Stimulated activated CD8-positive, alpha-beta memory T cell treated with anti-CD3 and anti-CD28 coated beads, Interleukin-15, amount 100 ng/mL, for 48 hours (primary cell): ENCODE results near the gene KIAA0513.
"Not testable (repeated sequence)": the region's sequence is repeated elsewhere in the genome, so short reads cannot be mapped to it uniquely, and the experiment has no call there.

Source experiments
- DNase-seq, 2 donors: peaks; one replicate each; pipeline ENCODE4 v3.0.0-alpha.2; 2020; ENCODE audit warnings: low read depth in 2 of 2

KIAA0513 gene

DNA sequence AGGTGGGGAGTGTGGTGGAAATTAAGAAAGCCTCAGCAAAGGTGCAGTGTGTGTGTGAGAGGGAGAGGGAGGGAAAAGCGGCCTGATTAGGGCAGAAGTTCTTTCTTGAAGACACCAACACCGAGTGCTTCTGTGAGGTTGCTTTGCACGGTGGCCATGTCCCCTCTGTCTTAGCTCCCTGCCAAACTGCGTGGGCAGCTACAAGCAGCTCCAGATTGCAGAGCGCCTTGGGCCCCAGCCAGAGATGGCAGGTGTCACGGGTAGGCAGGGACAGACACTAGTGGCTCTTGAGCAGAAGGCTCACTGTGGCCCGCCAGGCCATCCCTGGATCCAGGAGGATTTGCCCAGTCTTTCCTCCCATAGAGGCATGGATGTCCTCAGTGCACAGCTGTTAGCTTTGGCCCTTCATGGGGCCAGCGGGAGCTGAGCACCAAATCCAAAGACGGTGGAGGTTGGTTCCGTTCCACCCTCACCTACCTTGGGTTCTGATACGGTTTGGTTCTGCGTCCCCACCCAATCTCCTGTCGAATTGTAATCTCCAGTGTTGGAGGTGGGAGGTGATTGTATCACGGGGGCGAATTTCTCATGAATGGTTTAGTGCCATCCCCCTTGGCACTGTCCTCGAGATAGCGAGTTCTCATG is 21.4 kb downstream of the KIAA0513 start:
- DNase-seq, result no peak

- no peak for DNase-seq
Measured at GRCh38 chr16:85049706-85050305, 22.2 kb downstream of the KIAA0513 start.

DNA sequence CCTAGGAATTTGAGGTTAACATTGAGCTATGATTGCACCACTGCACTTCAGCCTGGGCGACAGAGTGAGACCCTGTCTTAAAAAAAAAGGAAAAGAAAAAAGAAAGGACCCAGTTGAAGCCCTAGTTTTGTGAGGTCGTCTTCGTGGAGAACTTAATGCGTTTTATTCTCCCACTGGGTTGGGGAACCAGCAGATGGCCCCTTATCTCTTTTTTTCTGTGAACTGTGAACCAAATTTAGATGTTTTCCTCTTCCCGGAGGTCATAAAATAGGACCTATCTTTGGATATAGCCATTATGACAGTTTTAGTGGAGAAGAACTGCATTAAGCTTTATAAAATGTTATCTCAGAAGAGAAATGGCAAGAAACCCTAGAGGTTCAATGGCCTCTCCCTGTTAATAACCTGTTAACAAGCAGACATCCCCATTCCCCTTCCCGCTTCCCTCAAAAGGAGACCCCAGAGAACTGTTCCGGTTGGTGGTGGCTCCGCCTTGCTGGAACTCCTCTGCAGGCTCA is 23.5 kb downstream of the KIAA0513 start:
- DNase-seq, result no peak

DNA sequence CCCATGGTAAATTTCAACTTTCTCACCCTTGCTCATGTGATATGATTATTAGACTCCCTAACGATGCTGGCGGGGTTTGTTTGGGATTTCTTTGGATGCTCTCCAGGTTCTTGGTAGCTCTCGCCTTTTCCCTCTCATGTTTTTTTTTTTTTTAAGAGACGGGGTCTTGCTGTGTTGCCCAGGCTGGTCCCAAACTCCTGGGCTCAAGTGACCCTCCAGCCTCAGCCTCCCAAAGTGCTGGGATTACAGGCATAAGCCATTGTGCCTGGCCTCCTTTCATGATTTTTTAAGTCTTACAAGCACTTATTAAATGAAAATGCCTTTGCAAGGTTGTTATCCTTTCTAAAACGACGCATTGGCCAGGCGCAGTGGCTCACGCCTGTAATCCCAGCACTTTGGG is 24.1 kb downstream of the KIAA0513 start:
- no peak for DNase-seq

- DNase-seq, result no peak
Measured at GRCh38 chr16:85052536-85052935, 24.9 kb downstream of the KIAA0513 start.

GRCh38 chr16:85054321-85054720 is 26.7 kb downstream of the KIAA0513 start:
- not testable (repeated sequence) for DNase-seq

GRCh38 chr16:85054948-85055492 is 27.4 kb downstream of the KIAA0513 start:
- no peak for DNase-seq

DNA sequence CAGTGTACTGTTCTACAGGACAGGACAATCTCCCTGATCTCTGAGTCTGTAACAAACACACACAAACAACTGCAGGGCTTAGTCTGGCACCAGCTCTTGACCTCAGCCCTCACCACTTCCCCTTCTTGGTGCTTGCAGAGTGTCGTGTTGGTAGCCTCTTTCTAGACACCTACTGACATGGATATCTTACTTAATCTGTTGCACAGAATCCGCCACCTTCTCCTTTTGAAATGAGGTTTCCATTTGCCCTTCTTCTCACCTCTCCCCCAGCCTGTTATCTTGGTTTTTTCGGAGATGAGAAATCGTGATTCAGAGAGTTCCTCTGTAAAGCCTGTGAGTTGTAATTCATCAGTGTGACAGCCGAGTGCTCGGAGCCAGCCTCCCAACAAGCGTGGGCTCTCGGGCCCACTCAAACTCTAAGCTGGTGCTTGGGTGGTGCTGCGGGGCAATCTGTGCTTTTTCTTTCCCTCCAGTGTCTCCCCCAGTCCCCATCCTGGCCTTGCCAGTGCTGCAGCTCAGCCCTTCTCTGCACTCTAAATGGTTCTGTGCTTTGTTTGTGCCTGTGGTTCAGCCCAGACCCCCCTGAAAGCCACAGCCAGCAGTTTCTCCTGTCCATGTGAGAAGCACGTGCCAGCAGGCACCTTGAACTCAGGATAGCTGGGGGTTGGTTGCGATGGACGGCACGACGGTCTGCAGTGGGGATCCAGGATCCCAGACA is 28.1 kb downstream of the KIAA0513 start:
- DNase-seq, result peak; percentile 55 to 68

GRCh38 chr16:85056211-85056748 is 28.7 kb downstream of the KIAA0513 start:
- DNase-seq, result no peak

DNA sequence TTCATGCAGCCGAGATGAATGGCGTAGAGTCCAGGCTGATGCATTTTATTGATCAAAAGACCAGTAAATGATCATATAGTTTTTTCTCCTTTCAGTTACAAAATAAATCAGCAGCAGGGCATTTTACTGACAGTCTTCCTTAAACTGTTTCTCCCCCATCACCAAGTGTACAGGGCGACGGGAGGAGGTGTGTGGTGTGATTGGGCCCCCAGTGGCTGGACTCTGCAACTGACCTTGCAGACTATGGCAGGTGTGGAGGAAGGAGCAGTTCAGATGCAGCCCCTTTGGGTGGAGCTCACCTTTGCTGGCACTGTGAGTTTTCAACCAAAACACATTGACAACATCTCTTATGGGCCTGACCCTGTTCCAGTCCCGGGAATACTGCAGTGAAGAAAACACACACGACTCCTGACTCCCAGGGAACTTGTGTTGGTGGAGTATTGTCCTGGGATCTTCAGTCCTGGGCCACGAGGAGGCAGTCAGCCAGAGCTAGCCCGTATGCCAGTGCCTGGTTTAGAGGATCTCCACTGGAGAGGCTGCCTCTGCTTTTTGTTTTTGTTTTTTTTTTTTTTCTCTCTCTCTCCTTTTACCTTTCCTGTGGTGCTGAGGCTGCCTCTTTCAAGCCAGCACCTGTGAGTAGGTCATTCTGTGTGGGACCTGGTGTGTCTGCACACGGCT is 29.8 kb downstream of the KIAA0513 start:
- no peak for DNase-seq

GRCh38 chr16:85057948-85058347 is 30.4 kb downstream of the KIAA0513 start:
- no peak for DNase-seq

- no peak for DNase-seq
Measured at GRCh38 chr16:85058909-85059308, 31.3 kb downstream of the KIAA0513 start.

DNA sequence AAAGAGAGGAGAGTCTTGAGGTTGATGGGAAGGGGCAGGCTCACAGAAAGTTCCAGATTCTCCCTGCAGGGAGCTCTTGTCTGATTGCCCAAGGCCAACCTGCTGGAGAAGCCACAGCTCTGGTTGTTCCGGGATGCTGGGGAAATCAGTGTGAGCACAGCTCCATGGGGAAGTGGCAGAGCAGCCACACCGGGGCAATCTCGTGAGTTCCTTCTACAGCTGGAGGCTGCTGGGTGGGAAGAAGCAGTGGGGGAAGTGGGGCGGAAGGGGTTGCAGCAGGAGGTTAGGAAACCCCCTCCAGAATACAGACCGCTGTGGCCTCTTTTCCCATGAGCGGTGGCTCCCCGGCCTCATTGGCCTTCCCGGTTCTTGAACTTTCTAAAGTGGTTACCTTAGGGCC is 34.0 kb downstream of the KIAA0513 start:
- DNase-seq, result no peak

GRCh38 chr16:85062323-85062722 is 34.7 kb downstream of the KIAA0513 start:
- no peak for DNase-seq

- no peak for DNase-seq
Measured at GRCh38 chr16:85062845-85063244, 35.2 kb downstream of the KIAA0513 start.

- DNase-seq, result no peak
Measured at GRCh38 chr16:85064186-85064585, 36.6 kb downstream of the KIAA0513 start.

- DNase-seq, result no peak
Measured at GRCh38 chr16:85065099-85065498, 37.5 kb downstream of the KIAA0513 start.

GRCh38 chr16:85066346-85066885 is 38.8 kb downstream of the KIAA0513 start:
- no peak for DNase-seq

- DNase-seq, result no peak
Measured at GRCh38 chr16:85067024-85067423, 39.4 kb downstream of the KIAA0513 start.

GRCh38 chr16:85067426-85067825 is 39.8 kb downstream of the KIAA0513 start:
- DNase-seq, result no peak

DNA sequence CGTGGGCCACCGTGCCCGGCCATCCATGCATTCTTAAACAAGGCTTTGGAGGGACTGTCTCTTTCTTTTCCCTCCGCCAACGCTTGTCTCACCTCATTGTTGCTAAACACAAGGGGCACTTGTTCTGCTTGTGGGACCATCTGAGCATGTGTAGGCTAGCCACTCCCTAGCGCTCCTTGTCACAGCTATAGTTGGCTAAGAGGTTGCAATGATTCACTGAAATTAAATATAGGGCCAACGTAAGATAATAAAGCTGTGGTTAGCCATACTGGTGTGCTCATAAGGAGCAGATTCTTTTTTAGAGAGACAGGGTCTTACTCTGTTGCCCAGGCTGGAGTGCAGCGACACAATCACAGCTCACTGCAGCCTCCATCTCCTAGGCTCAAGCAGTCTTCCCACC is 41.2 kb downstream of the KIAA0513 start:
- no peak for DNase-seq
